Measurements from ENCODE around the gene RAF1.

DNA sequence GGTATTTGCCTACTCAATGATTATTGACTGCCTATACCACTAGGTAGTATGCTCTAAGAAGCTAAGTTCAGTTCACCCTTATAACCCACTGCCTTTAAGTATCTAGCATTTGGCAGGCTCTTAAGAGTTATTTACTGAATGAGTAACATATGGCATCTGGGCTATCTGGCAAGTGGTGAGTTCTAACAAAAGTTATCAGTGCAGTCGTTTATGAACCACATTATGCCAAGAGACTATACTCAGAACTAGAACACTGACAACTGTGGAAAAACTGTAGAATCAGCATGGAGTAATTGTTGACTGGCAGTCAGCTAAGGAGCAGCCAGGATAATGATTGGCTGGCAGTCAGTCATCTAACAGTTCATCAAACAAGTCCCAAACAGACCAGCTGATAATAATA, 25.8 kb downstream of the RAF1 start:
- TF ChIP-seq, protein P1, sequence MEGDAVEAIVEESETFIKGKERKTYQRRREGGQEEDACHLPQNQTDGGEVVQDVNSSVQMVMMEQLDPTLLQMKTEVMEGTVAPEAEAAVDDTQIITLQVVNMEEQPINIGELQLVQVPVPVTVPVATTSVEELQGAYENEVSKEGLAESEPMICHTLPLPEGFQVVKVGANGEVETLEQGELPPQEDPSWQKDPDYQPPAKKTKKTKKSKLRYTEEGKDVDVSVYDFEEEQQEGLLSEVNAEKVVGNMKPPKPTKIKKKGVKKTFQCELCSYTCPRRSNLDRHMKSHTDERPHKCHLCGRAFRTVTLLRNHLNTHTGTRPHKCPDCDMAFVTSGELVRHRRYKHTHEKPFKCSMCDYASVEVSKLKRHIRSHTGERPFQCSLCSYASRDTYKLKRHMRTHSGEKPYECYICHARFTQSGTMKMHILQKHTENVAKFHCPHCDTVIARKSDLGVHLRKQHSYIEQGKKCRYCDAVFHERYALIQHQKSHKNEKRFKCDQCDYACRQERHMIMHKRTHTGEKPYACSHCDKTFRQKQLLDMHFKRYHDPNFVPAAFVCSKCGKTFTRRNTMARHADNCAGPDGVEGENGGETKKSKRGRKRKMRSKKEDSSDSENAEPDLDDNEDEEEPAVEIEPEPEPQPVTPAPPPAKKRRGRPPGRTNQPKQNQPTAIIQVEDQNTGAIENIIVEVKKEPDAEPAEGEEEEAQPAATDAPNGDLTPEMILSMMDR (IDR thresholded peaks at IDR 0.05; ENCODE audit: extremely low read depth in 1 of 2, insufficient read depth in 1 of 2, low read depth in 1 of 2, low read length in 2 of 2), result no peak
- TF ChIP-seq POLR2A (IDR thresholded peaks at IDR 0.05; ENCODE audit: low read depth, low read length), result no peak
- TF ChIP-seq POLR2AphosphoS5 (IDR thresholded peaks at IDR 0.05; ENCODE audit: insufficient read depth, low read depth, low read length), result no peak
- no peak for TF ChIP-seq EZH2 (IDR thresholded peaks at IDR 0.05; ENCODE audit: borderline replicate concordance, low read depth, low read length, severe bottlenecking)
- no peak for TF ChIP-seq JUN (IDR thresholded peaks at IDR 0.05; ENCODE audit: borderline replicate concordance, insufficient read depth, insufficient read length, low read depth)
- no peak for TF ChIP-seq MYC (IDR thresholded peaks at IDR 0.05; ENCODE audit: low read depth, low read length)

All from endothelial cell of umbilical vein (primary cell).